IMR-90 (cell line): ENCODE results near the gene SLC38A3. TPM values are rescaled to one million over a fixed set of nuclear protein-coding genes. Genes with fewer than 3 reads are reported as not detected.
A peak's percentile ranks its signal among the peaks of the same experiment; 100 is the strongest.

ENCODE experiments used
- ATAC-seq: fragments of 200-7000 bp; cut with Tn5 transposase; 2 replicates; pipeline ENCODE4 v1.9.1; 2020; ENCODE audit warnings: low read depth, mild to moderate bottlenecking, moderate library complexity
- BruUV-seq: library from RNA; stranded (reverse); fragments of 400-500 nt; replicated peaks from 2 replicates; lab custom pipeline; 2021; lab: Mats Ljungman, UMichigan
- CTCF ChIA-PET: fragments of 300-600 bp; formaldehyde crosslinking; extraction: SDS; loops from one replicate; lab custom pipeline; 2021; ENCODE audit warnings: antibody characterized with exemption; lab: Yijun Ruan, JAX
- POLR2A ChIA-PET: fragments of 300-600 bp; sonication (Branson Sonifier 250); formaldehyde crosslinking; loops from one replicate; lab custom pipeline; 2022; ENCODE audit warnings: antibody characterized with exemption; ENCODE audit not compliant: unreplicated experiment; lab: Charles Lee
- DNase-seq: peaks from one replicate; pipeline ENCODE4 v3.0.0; 2013
- H2AFZ ChIP-seq: replicated peaks from 2 replicates; pipeline ENCODE3; 2013; ENCODE audit warnings: low read length, mild to moderate bottlenecking; ENCODE audit not compliant: poor library complexity
- H2AK5ac ChIP-seq: 2 replicates; pipeline ENCODE4 v1.6.1; 2013; ENCODE audit warnings: low read depth, low read length, inconsistent platforms
- H2AK9ac ChIP-seq: replicated peaks from 2 replicates; pipeline ENCODE3; 2013; ENCODE audit warnings: mild to moderate bottlenecking, low read depth, low read length, moderate library complexity; ENCODE audit not compliant: poor library complexity
- H2BK120ac ChIP-seq: 2 replicates; pipeline ENCODE4 v1.6.1; 2013; ENCODE audit warnings: low read depth, low read length, inconsistent platforms
- H2BK15ac ChIP-seq: 3 replicates; pipeline ENCODE4 v1.6.1; 2013; ENCODE audit warnings: low read depth, low read length, inconsistent platforms
- H2BK20ac ChIP-seq: 2 replicates; pipeline ENCODE4 v1.6.1; 2013; ENCODE audit warnings: low read depth, mild to moderate bottlenecking, inconsistent platforms, low read length, moderate library complexity
- H2BK5ac ChIP-seq: 2 replicates; pipeline ENCODE4 v1.6.1; 2013; ENCODE audit warnings: mild to moderate bottlenecking, low read depth, low read length, inconsistent platforms; ENCODE audit not compliant: poor library complexity, severe bottlenecking
- H3K14ac ChIP-seq: replicated peaks from 2 replicates; pipeline ENCODE4 v1.6.1; 2013; ENCODE audit warnings: low read depth, low read length, inconsistent platforms
- H3K18ac ChIP-seq: 2 replicates; pipeline ENCODE4 v1.6.1; 2013; ENCODE audit warnings: low read depth, low read length, control low read depth
- H3K23ac ChIP-seq: 2 replicates; pipeline ENCODE4 v1.6.1; 2013; ENCODE audit warnings: low read depth, low read length, inconsistent platforms
- H3K27ac ChIP-seq: 2 replicates; pipeline ENCODE4 v1.5.1; 2013; ENCODE audit warnings: mild to moderate bottlenecking, control low read depth, low read length; ENCODE audit not compliant: insufficient read depth
- H3K27me3 ChIP-seq: 2 replicates; pipeline ENCODE4 v1.6.1; 2013; ENCODE audit warnings: low read length; ENCODE audit not compliant: control insufficient read depth, insufficient read depth
- H3K36me3 ChIP-seq: 2 replicates; pipeline ENCODE4 v1.6.1; 2013; ENCODE audit warnings: low read length, mixed read lengths; ENCODE audit not compliant: control insufficient read depth, insufficient read depth
- H3K4ac ChIP-seq: 2 replicates; pipeline ENCODE4 v1.6.1; 2013; ENCODE audit warnings: low read depth, low read length, inconsistent platforms
- H3K4me1 ChIP-seq: 2 replicates; pipeline ENCODE4 v1.6.1; 2013; ENCODE audit warnings: low read length, mixed read lengths; ENCODE audit not compliant: control insufficient read depth, insufficient read depth
- H3K4me2 ChIP-seq: 2 replicates; pipeline ENCODE4 v1.6.1; 2013; ENCODE audit warnings: low read depth, mild to moderate bottlenecking, control low read depth, low read length, moderate library complexity
- H3K4me3 ChIP-seq: 2 replicates; pipeline ENCODE4 v1.5.1; 2013; ENCODE audit warnings: low read depth, mild to moderate bottlenecking, control low read depth, low read length, moderate library complexity; ENCODE audit not compliant: insufficient read depth
- H3K56ac ChIP-seq: 2 replicates; pipeline ENCODE4 v1.6.1; 2013; ENCODE audit warnings: low read length, inconsistent platforms; ENCODE audit not compliant: insufficient read depth; ENCODE audit errors: extremely low read depth
- H3K79me1 ChIP-seq, 2 experiments: 2 replicates each; pipeline ENCODE4 v1.6.1; 2013; ENCODE audit warnings: low read length in 2 of 2, inconsistent platforms in 1 of 2, low read depth in 1 of 2
- H3K9ac ChIP-seq: 2 replicates; pipeline ENCODE4 v1.6.1; 2013; ENCODE audit warnings: low read depth, low read length, control low read depth
- H3K9me1 ChIP-seq: 2 replicates; pipeline ENCODE4 v1.6.1; 2013; ENCODE audit warnings: low read length, inconsistent platforms; ENCODE audit not compliant: insufficient read depth
- H3K9me3 ChIP-seq: 2 replicates; pipeline ENCODE4 v1.6.1; 2013; ENCODE audit warnings: low read length; ENCODE audit not compliant: control insufficient read depth, insufficient read depth
- H4K20me1 ChIP-seq: 2 replicates; pipeline ENCODE4 v1.6.1; 2013; ENCODE audit warnings: low read length, inconsistent platforms; ENCODE audit not compliant: insufficient read depth
- H4K5ac ChIP-seq: 2 replicates; pipeline ENCODE4 v1.6.1; 2013; ENCODE audit warnings: mild to moderate bottlenecking, low read depth, low read length, control low read depth
- H4K8ac ChIP-seq, 2 experiments: 2 replicates each; pipeline ENCODE4 v1.6.1; 2013; ENCODE audit warnings: low read depth in 2 of 2, low read length in 2 of 2, control low read depth in 1 of 2, inconsistent platforms in 1 of 2
- H4K91ac ChIP-seq: 2 replicates; pipeline ENCODE4 v1.6.1; 2013; ENCODE audit warnings: low read depth, low read length, inconsistent platforms; ENCODE audit not compliant: insufficient read depth
- BHLHE40 ChIP-seq: fragments of 150-350 bp; IDR thresholded peaks from 2 replicates; pipeline ENCODE4 v1.6.1; 2016; ENCODE audit warnings: mild to moderate bottlenecking, low read depth, low read length
- FOS ChIP-seq: fragments of 150-350 bp; IDR thresholded peaks from 2 replicates; pipeline ENCODE4 v1.6.1; 2016; ENCODE audit warnings: low read depth, low read length
- MAZ ChIP-seq: IDR thresholded peaks from 2 replicates; pipeline ENCODE4 v1.6.1; 2012; ENCODE audit warnings: low read depth, mild to moderate bottlenecking, low read length, improper control_type of control experiment, moderate library complexity, borderline replicate concordance
- USF2 ChIP-seq: fragments of 150-350 bp; IDR thresholded peaks from 2 replicates; pipeline ENCODE4 v1.6.1; 2017; ENCODE audit warnings: mild to moderate bottlenecking, antibody characterized with exemption, low read length, low read depth
- WGBS, 2 experiments: methylation state at CpG; one replicate each; pipeline versions ENCODE4 v1.1.5 to v1.1.7; 2013; ENCODE audit warnings: missing lambda C conversion rate in 2 of 2; ENCODE audit not compliant: insufficient read length in 1 of 2; ENCODE audit errors: extremely low coverage in 2 of 2; 5-methylcytosine and 5-hydroxymethylcytosine counted together
- dilution Hi-C: fragments of 300-500 bp; cut with HindIII; formaldehyde crosslinking; loops from one replicate; pipeline ENCODE4 v1.14.3; 2018; ENCODE audit warnings: low sequenced_read_pairs; ENCODE audit not compliant: unreplicated experiment
- in situ Hi-C: fragments of 300-500 bp; cut with MboI; formaldehyde crosslinking; loops from 3 replicates; pipeline ENCODE4 v1.14.3; 2019; ENCODE audit warnings: low sequenced_read_pairs, inconsistent platforms, mixed read lengths
- intact Hi-C: fragments of 100-400 bp; cut with micrococcal nuclease; formaldehyde crosslinking; loops from 2 replicates; pipeline ENCODE4 v1.10.0; 2022
- polyA plus RNA-seq, 3 experiments: library from polyadenylated mRNA; depleted of rRNA; stranded (reverse); fragments of >200 nt; gene quantifications; 2 replicates each; pipeline ENCODE4 v1.2.3, GENCODE V29; 2012; ENCODE audit warnings: low replicate concordance in 1 of 3
- total RNA-seq: library from RNA; depleted of rRNA; stranded (reverse); fragments of >200 nt; gene quantifications from 2 replicates; pipeline ENCODE4 v1.2.3, GENCODE V29; 2012

SLC38A3 gene
- total and polyA plus RNA-seq, 2 of the 4 experiments (the other 2 are of a cell fraction): 0.12 to 0.36 TPM

- dilution Hi-C loops: no loop called here
These were observed 41.3 kb upstream of the SLC38A3 start for GRCh38 chr3:50163572-50164455.

More at GRCh38 chr3:50163572-50164455, 41.3 kb upstream of the SLC38A3 start:
- Histone ChIP-seq H2AK9ac (peak overlapping the region; percentile 93), H3K36me3 (peaks cover 14% of the 10 kb centered on the region; the same call in 1 of the 2 replicates), H3K4me2 (peak overlapping the region; percentile 63), H2BK5ac (peak overlapping the region; percentile 78), H2BK120ac (peak overlapping the region; percentile 81), H2BK20ac (peak overlapping the region; percentile 86), H3K27me3 (no peaks in the 10 kb centered on the region), H3K79me1 (peaks cover 13 to 76% of the 10 kb centered on the region in 2 experiments; a peak in 3 of 4 replicates), H3K9ac (peak overlapping the region; percentile 9; the same call in 1 of the 2 replicates), H4K5ac (peak overlapping the region; percentile 93), H2AK5ac (peak overlapping the region; percentile 95), H3K14ac (peak overlapping the region; percentile 86), H3K9me1 (peaks cover 34% of the 10 kb centered on the region), H2AFZ (peak overlapping the region; percentile 77), H3K9me3 (no peaks in the 10 kb centered on the region), H4K8ac (peak overlapping the region; percentile 4 to 83; a peak in 3 of 4 replicates), H3K4me3 (no peak overlapping the region), H3K18ac (peak overlapping the region; percentile 84), H2BK15ac (peak overlapping the region; percentile 89; the same call in 1 of the 3 replicates), H3K56ac (peak overlapping the region; percentile 18), H4K91ac (peak overlapping the region; percentile 79), H4K20me1 (0 out of 2 replicates have a peak, but pooled peaks cover 4% of the 10 kb centered on the region), H3K4me1 (peaks cover 54% of the 10 kb centered on the region), H3K23ac (peak overlapping the region; percentile 89), H3K27ac (peak overlapping the region; percentile 30), H3K4ac (peak overlapping the region; percentile 91)
- in situ Hi-C loops: no loop called here
- ChIA-PET POLR2A (no interaction called here), CTCF (interaction anchor here (0.7 kb wide), 1 partner anchor 25 kb away, joined by 3 read pairs; no protein-coding TSS in a partner anchor)
- WGBS, 2 experiments: 14% methylated on average over 1 of the region's 8 CpGs; no CpG with 5 or more reads in 1 of the 2 experiments
- no TSS peak for BruUV-seq
- DNase-seq (peak; percentile 93), ATAC-seq (peak; percentile 63)
- intact Hi-C loops: loop anchor here (2.0 kb wide), 1 partner anchor 63 kb away; no protein-coding TSS in a partner anchor
- 0 out of 2 replicates have a peak, but pooled peaks have one; percentile 9 for TF ChIP-seq FOS
- TF ChIP-seq MAZ: peak; percentile 64
- no peak for TF ChIP-seq BHLHE40
- no peak for TF ChIP-seq USF2
